Measurements from ENCODE around the gene PECR. TPM values are rescaled to one million over a fixed set of nuclear protein-coding genes. Genes with fewer than 3 reads are reported as not detected.

The PECR gene
- total RNA-seq, 1 experiment from 2014 or later = 16.3 TPM

GRCh38 chr2:216090369-216090786 lies 8.8 kb upstream of the PECR start:
- TF ChIP-seq CTCF (IDR thresholded peaks at IDR 0.05 in 2 of 3, conservative IDR thresholded peaks at IDR 0.05 in 1 of 3; ENCODE audit: borderline replicate concordance in 1 of 3, insufficient read depth in 1 of 3, low read depth in 2 of 3, low read length in 2 of 3) (no peak), JUND (IDR thresholded peaks at IDR 0.05) (no peak), TCF7L2 (IDR thresholded peaks at IDR 0.05; ENCODE audit: borderline replicate concordance, extremely low read depth, insufficient read depth, insufficient read length) (no peak), MAX (IDR thresholded peaks at IDR 0.05) (no peak), ELF1 (IDR thresholded peaks at IDR 0.05; ENCODE audit: borderline replicate concordance, low read depth) (no peak), CBX3 (IDR thresholded peaks at IDR 0.05; ENCODE audit: low read depth) (no peak), SIN3A (IDR thresholded peaks at IDR 0.05; ENCODE audit: low read depth) (no peak), ZBTB33 (IDR thresholded peaks at IDR 0.05; ENCODE audit: extremely low read depth, insufficient replicate concordance, low read length) (no peak)
- Histone ChIP-seq H3K27ac (ENCODE audit: low read depth, low read length) (no peak overlapping the region), H3K9me2 (ENCODE audit: insufficient read depth) (no peaks in the 10 kb centered on the region), H3K4me3 (replicated peaks in 1 of 2; ENCODE audit: low read depth in 1 of 2, low read length in 2 of 2) (no peak overlapping the region), H3K4me2 (ENCODE audit: low read length) (no peak overlapping the region), H3K9ac (ENCODE audit: low read length) (no peak overlapping the region), H3K4me1 (ENCODE audit: control insufficient read depth in 1 of 2, insufficient read depth in 2 of 2, low read length in 2 of 2) (no peaks in the 10 kb centered on the region), H4K20me1 (ENCODE audit: insufficient read depth) (no peaks in the 10 kb centered on the region), H3K79me2 (ENCODE audit: insufficient read depth, low read length) (no peaks in the 10 kb centered on the region), H3K27me3 (ENCODE audit: insufficient read depth, low read length) (no peaks in the 10 kb centered on the region), H3K9me3 (ENCODE audit: control insufficient read depth in 1 of 2, insufficient read depth in 1 of 2, low read depth in 1 of 2, low read length in 2 of 2) (no peaks in the 10 kb centered on the region), H2AFZ (ENCODE audit: low read depth, low read length, poor library complexity, severe bottlenecking) (no peak overlapping the region), H3K36me3 (ENCODE audit: control insufficient read depth in 1 of 2, insufficient read depth in 2 of 2, low read length in 2 of 2) (no peaks in the 10 kb centered on the region)
- BruUV-seq (replicated peaks) = no TSS peak
- no peak for DNase-seq (ENCODE audit: low read depth, low spot score)
- ChIA-PET POLR2A (no interaction called here), CTCF (no interaction called here), RAD21 (ENCODE audit: low non-redundant PET in 1 of 2, low total read pairs in 2 of 2, uncharacterized antibody in 2 of 2, unreplicated experiment in 2 of 2) (no interaction called here)
- intact Hi-C loops (cut with micrococcal nuclease) = no loop called here
- no peak for ATAC-seq
